Measurements from ENCODE around the gene FOXE3. TPM values are rescaled to one million over a fixed set of nuclear protein-coding genes. Genes with fewer than 3 reads are reported as not detected.

The FOXE3 gene
- total RNA-seq, 1 experiment from 2014 or later: 0.20 TPM

- Histone ChIP-seq H3K4me1 (ENCODE audit: control insufficient read depth in 1 of 2, insufficient read depth in 2 of 2, low read length in 2 of 2) (no peaks in the 10 kb centered on the region), H2AFZ (ENCODE audit: low read depth, low read length, poor library complexity, severe bottlenecking) (no peak overlapping the region), H3K27ac (ENCODE audit: low read depth, low read length) (no peak overlapping the region), H3K4me2 (ENCODE audit: low read length) (no peak overlapping the region), H3K4me3 (replicated peaks in 1 of 2; ENCODE audit: low read depth in 1 of 2, low read length in 2 of 2) (no peak overlapping the region), H3K36me3 (ENCODE audit: control insufficient read depth in 1 of 2, insufficient read depth in 2 of 2, low read length in 2 of 2) (no peaks in the 10 kb centered on the region), H3K9me3 (ENCODE audit: control insufficient read depth in 1 of 2, insufficient read depth in 1 of 2, low read depth in 1 of 2, low read length in 2 of 2) (no peaks in the 10 kb centered on the region), H3K9ac (ENCODE audit: low read length) (no peak overlapping the region), H3K27me3 (ENCODE audit: insufficient read depth, low read length) (no peaks in the 10 kb centered on the region), H4K20me1 (ENCODE audit: insufficient read depth) (no peaks in the 10 kb centered on the region), H3K79me2 (ENCODE audit: insufficient read depth, low read length) (no peaks in the 10 kb centered on the region), H3K9me2 (ENCODE audit: insufficient read depth) (no peaks in the 10 kb centered on the region)
- DNase-seq (ENCODE audit: low read depth, low spot score) (no peak), ATAC-seq (no peak)
- BruUV-seq (replicated peaks): no TSS peak
- CTCF ChIA-PET: interaction anchor here (0.9 kb wide), 1 partner anchor 43 kb away, joined by 3 read pairs; no protein-coding TSS in a partner anchor
- TF ChIP-seq, protein P1, sequence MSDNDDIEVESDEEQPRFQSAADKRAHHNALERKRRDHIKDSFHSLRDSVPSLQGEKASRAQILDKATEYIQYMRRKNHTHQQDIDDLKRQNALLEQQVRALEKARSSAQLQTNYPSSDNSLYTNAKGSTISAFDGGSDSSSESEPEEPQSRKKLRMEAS (IDR thresholded peaks at IDR 0.05): no peak
- no peak for TF ChIP-seq SRF (IDR thresholded peaks at IDR 0.05; ENCODE audit: low read depth)
- TF ChIP-seq CEBPB (IDR thresholded peaks at IDR 0.05; ENCODE audit: low read depth): no peak
- TF ChIP-seq ZFX (IDR thresholded peaks at IDR 0.05): no peak
- no peak for TF ChIP-seq FOSL1 (IDR thresholded peaks at IDR 0.05; ENCODE audit: low read depth)
- TF ChIP-seq EZH2phosphoT487 (IDR thresholded peaks at IDR 0.05; ENCODE audit: borderline replicate concordance): no peak
- TF ChIP-seq POLR2A (IDR thresholded peaks at IDR 0.05; ENCODE audit: borderline replicate concordance, extremely low read depth, insufficient read depth, insufficient read length): no peak
- TF ChIP-seq TCF7L2 (IDR thresholded peaks at IDR 0.05; ENCODE audit: borderline replicate concordance, extremely low read depth, insufficient read depth, insufficient read length): no peak
- TF ChIP-seq CBX3 (IDR thresholded peaks at IDR 0.05; ENCODE audit: low read depth): no peak
- no peak for TF ChIP-seq POLR2AphosphoS5 (IDR thresholded peaks at IDR 0.05; ENCODE audit: low read depth, low read length)
- no peak for TF ChIP-seq RAD21 (IDR thresholded peaks at IDR 0.05; ENCODE audit: low read depth)
- no peak for TF ChIP-seq SIN3A (IDR thresholded peaks at IDR 0.05; ENCODE audit: low read depth)
- no peak for TF ChIP-seq YY1 (IDR thresholded peaks at IDR 0.05; ENCODE audit: extremely low read depth, insufficient replicate concordance, low read depth, low read length)
- no peak for TF ChIP-seq JUND (IDR thresholded peaks at IDR 0.05)
- TF ChIP-seq ELF1 (IDR thresholded peaks at IDR 0.05; ENCODE audit: borderline replicate concordance, low read depth): no peak
- POLR2A ChIA-PET: no interaction called here
- intact Hi-C loops (cut with micrococcal nuclease): no loop called here
- RAD21 ChIA-PET (ENCODE audit: low non-redundant PET in 1 of 2, low total read pairs in 2 of 2, uncharacterized antibody in 2 of 2, unreplicated experiment in 2 of 2): no interaction called here
These were observed 22.9 kb upstream of the FOXE3 start for GRCh38 chr1:47393141-47393540.

Data from HCT116 (cell line).